HG03159 (cell line): Measurements from ENCODE around the gene APC.

Experiments used
- ATAC-seq: cut with Tn5 transposase; IDR thresholded peaks from one replicate; pipeline ENCODE4 v1.9.1; 2021; ENCODE audit warnings: mild to moderate bottlenecking, moderate library complexity; ENCODE audit not compliant: unreplicated experiment

The APC gene

GRCh38 chr5:112776301-112776856 lies 38.7 kb downstream of the APC start:
- no peak for ATAC-seq

DNA sequence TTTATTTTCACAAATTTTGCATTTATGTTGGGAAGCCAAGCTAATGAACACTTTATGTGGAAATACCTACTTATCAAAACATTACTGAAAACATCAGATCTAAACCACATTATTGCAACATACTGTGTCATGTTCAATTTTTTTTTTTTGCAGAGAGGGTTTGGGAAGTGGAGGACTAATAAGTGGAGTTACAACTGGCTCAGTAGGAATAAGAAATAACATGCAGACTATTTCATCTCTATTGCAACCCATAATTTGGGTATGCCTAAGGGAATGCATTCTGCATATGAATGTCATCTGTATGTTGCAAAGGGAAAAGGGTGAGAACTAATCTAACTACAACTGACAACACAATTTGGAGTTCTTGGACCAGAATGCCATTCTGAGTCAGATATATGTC lies 41.8 kb downstream of the APC start:
- no peak for ATAC-seq

- no peak for ATAC-seq
Observed at GRCh38 chr5:112784726-112785125, 47.0 kb downstream of the APC start.

GRCh38 chr5:112787261-112787660 lies 49.6 kb downstream of the APC start:
- ATAC-seq, result no peak

GRCh38 chr5:112787896-112788295 lies 50.2 kb downstream of the APC start:
- no peak for ATAC-seq

DNA sequence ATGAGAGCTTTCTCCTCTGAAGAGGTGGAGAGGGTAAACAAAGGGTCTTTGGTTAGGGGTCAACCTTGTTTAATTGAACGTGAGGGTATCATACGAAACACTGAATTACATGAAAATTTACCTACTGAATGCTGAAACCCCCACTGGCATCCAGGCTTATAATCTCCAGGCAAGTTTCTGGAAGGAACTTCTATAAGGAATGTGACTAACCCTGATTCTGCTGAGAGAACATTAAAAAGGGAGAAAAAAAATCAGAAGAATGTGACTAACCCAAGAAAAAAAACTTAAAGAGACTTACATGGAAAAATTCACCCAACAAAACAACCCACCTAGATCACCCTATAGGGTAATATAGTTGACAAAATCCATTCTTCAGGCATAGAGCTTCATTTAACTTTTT lies 55.5 kb downstream of the APC start:
- no peak for ATAC-seq

DNA sequence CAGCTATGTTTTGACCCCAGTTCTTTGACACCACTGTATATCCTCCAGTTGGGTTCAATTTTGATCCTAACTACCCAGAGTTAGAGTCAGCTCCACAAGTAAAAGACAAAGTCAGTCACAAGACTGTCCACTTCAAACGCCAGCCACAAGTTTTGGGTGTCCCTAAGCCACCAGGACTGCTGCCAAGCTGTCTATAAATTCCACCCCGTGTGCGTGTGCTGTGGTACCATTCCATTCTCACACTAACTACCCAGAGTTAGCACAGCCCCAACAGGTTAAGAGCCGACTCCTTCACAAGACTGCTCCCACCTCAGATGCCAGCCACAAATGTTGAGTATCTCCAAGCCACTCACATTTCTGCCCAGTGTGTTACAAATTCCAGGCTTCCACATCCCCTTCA lies 56.7 kb downstream of the APC start:
- ATAC-seq, result no peak

DNA sequence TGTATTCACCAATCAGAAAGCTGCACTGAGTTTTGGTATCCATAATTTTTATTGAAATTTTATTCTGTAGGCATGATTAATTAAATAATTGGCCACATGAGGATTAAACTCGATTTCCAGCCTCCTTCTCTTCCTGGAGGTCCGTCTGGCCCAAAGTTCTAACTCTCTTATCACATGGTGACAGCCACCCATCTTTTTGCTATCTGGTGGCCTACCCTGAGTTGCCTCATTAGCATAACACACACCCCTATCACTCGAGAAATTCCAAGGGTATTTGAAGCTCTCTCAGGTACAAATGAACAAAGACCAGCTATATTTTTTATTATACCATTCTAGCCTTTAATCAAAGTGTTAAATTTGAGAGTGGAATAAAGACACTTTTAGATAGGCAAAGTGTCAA lies 57.7 kb downstream of the APC start:
- no peak for ATAC-seq

GRCh38 chr5:112795944-112796678 lies 58.4 kb downstream of the APC start:
- ATAC-seq, result peak; percentile 60

DNA sequence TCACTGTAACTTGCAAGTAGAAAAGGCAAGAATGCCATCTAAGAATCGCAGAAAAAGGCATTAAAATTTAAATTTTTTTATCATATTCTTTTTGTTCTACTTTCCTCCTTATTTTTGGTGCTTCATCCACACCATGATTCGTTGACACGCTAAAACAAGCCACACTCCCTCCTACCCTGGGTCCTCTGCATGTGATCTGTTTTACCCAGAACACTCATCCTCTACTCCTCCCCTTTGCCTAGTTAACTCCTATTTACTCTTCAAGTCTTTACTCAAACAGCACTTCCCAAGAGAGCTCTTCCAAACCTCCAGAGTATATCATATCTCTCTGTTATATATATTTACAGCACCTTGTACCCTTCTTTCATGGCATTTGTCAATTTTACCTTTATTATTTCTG lies 62.0 kb downstream of the APC start:
- ATAC-seq, result no peak

GRCh38 chr5:112800891-112801290 lies 63.2 kb downstream of the APC start:
- no peak for ATAC-seq

DNA sequence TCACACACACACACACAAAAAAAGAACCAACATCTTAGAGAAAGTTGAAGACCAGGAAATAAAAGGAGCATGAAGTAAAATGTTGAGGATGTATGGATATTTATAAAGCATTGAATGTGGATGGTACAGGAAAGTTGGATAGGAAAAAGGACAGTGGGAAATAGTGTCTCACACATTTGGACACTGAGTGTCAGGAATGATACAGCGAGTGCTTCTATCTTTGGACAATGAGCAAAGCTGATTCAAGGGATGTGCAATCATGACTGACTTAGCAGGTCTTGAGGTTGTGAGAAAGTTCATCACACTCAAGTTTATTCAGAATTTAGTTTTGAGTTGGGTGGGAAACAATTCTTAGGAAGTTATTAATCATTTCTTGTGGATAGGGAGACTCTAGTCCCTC lies 73.3 kb downstream of the APC start:
- ATAC-seq, result no peak

DNA sequence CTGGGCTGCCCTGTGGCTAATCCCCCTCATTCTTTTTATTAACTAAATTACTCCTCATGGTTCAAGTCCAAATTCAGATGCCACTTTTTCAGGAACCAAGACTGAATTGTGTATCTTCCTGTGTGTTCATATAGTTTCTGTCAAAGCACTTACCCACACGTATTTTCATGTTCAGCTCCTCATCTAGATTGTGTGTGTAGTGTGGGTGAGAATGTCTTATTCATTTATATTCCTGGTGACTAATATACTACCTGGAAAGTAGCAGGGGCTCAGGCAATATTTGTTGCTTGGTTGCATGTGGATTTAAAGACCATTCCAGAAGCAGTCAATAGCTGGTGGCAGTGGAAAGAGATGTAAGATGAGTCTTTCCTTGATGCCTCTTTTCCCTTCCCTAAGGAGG lies 74.9 kb downstream of the APC start:
- no peak for ATAC-seq

DNA sequence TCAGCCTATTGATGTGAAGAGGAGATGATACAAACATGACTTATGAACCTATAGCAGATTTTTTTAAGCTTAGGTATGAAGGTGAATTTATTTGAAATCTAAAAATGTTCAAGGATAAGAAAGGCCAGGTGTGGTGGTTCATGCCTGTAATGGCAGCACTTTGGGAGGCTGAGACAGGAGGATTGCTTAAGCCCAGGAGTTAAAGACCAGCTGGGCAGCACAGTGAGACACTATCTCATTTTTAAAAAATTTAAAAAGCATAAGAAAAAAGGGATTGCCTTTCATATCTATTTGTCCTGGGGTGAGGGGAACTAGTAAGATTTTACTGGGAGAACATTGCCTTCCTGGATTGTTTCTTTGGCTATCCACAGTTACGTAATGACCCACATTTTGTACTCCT lies 82.6 kb downstream of the APC start:
- ATAC-seq, result no peak

- no peak for ATAC-seq
Observed at GRCh38 chr5:112822456-112822855, 84.8 kb downstream of the APC start.

DNA sequence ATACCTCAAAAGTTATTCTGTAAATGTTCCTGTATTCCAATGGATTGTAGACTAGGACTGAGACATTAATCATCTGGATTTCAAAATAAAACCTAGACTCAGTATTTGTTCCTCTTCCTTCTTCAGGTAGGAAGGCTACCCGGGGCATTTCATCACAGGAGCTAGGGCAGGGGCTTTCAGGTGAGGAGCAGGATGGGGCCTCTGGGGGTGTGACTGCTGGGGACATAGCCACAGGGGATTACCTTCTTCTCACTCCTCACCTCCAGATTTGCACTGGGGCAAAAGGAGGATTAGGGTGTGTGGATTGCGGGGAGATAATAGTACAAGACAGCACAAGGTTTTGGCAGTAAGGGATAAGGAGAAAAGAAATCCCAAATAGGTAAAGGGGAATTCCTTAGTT lies 85.5 kb downstream of the APC start:
- no peak for ATAC-seq

- ATAC-seq, result no peak
Observed at GRCh38 chr5:112823656-112824055, 86.0 kb downstream of the APC start.

- ATAC-seq, result no peak
Observed at GRCh38 chr5:112824197-112824596, 86.5 kb downstream of the APC start.

GRCh38 chr5:112830378-112830777 lies 92.7 kb downstream of the APC start:
- no peak for ATAC-seq

GRCh38 chr5:112833971-112834370 lies 96.3 kb downstream of the APC start:
- no peak for ATAC-seq

DNA sequence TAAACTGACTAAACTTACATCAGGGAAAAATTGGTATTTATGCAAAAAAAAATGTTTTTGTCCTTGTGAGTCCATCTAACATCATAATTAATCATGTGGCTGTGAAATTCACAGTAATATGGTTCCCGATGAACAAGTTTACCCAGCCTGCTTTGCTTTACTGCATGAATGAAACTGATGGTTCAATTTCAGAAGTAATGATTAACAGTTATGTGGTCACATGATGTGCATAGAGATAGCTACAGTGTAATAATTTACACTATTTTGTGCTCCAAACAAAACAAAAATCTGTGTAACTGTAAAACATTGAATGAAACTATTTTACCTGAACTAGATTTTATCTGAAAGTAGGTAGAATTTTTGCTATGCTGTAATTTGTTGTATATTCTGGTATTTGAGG lies 106.8 kb downstream of the APC start:
- no peak for ATAC-seq

DNA sequence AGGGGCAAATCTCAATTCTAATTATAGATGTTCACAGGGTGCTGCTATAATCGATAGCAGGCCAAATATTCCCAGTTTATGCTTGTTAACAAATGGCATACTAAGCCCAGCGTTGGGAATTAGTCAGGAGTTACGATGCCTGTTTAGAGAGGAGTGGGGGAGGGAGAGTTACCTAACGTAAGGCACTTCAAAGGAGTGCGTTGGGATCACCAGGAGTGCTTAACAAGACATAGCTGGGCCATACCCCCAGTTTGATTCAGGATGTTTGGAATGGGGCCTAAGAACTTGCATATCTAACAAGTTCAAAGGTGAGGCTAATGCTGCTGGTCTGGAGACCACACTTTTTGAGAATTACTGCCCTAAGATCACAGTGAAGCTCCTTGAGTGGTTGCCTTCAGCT lies 108.9 kb downstream of the APC start:
- no peak for ATAC-seq

GRCh38 chr5:112847306-112847705 lies 109.6 kb downstream of the APC start:
- ATAC-seq, result no peak
